A673 (cell line): ENCODE data around the gene WHRN.

Experiments
- EZH2 ChIP-seq: fragments of 200-600 bp; sonication (generic); IDR thresholded peaks from 2 replicates; pipeline ENCODE4 v1.6.1; 2017; ENCODE audit warnings: borderline replicate concordance, low read depth, mild to moderate bottlenecking, mixed read lengths, antibody characterized with exemption, low read length; ENCODE audit not compliant: poor library complexity, severe bottlenecking
- TF ChIP-seq, protein P1 (sequence below): fragments of 300-800, 200-600 bp; sonication (generic); conservative IDR thresholded peaks from 2 replicates; pipeline ENCODE4 v1.5.1; 2017; ENCODE audit warnings: low read depth, mild to moderate bottlenecking, antibody characterized with exemption, low read length, moderate library complexity, mixed read lengths

DNA sequence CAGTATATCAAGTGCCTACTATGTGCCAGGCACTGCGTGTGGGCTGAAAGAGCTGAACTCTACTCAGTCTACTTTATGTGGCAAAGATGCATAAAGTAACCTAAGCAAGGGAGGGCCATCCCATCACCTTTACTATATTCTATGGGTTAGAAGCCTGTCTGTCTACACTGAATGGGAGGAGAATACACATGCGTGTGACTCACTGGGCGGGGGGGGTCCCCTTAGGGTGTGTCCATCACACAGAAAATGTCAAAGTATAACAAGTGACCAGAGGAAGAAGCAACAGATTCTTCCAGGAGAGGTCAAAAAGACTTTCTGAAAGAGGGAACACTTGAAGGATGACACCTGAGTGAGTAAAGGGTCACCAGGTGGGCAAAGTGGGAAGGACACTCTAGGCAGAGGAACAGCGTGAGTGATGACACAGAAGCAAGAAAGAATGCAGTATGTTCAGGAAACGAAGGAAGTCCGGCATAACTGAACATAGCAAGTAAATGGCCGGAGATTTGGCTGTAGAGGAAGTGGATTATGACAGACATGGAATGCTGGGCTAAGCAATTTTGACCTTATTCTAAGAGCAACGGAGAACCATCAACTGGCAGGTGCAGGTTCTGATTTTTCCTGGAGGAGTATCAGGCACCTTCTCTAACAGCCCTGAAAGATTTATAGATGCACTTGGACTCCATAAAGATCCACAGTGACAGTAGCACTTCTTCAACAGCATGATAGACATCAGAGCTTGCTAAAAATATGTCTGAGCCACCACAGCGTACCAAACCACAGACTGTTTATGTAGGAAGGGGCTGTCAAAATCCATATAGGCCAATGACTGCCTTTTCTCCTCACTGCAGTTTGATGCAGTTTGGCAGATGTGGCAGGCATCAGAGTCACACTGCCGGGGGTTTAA, 8.0 kb upstream of the WHRN start:
- TF ChIP-seq, protein P1, sequence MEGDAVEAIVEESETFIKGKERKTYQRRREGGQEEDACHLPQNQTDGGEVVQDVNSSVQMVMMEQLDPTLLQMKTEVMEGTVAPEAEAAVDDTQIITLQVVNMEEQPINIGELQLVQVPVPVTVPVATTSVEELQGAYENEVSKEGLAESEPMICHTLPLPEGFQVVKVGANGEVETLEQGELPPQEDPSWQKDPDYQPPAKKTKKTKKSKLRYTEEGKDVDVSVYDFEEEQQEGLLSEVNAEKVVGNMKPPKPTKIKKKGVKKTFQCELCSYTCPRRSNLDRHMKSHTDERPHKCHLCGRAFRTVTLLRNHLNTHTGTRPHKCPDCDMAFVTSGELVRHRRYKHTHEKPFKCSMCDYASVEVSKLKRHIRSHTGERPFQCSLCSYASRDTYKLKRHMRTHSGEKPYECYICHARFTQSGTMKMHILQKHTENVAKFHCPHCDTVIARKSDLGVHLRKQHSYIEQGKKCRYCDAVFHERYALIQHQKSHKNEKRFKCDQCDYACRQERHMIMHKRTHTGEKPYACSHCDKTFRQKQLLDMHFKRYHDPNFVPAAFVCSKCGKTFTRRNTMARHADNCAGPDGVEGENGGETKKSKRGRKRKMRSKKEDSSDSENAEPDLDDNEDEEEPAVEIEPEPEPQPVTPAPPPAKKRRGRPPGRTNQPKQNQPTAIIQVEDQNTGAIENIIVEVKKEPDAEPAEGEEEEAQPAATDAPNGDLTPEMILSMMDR, result no peak
- no peak for TF ChIP-seq EZH2
